Measurements from ENCODE around the gene MT1B. TPM values are rescaled to one million over a fixed set of nuclear protein-coding genes. Genes with fewer than 3 reads are reported as not detected.

Gene MT1B
- total and polyA plus RNA-seq, 9 donors = not detected

GRCh38 chr16:56623637-56624036, 28.0 kb upstream of the MT1B start:
- no peak for DNase-seq
- intact Hi-C loops (cut with DNase I) = loop anchor here in 1 of 4 donors (10.0 kb wide), 1 partner anchor 51 kb away; no protein-coding TSS in a partner anchor
- TF ChIP-seq POLR2A (IDR thresholded peaks at IDR 0.05) (no peak), EP300 (IDR thresholded peaks at IDR 0.05) (no peak)
- TF ChIP-seq, protein P1, sequence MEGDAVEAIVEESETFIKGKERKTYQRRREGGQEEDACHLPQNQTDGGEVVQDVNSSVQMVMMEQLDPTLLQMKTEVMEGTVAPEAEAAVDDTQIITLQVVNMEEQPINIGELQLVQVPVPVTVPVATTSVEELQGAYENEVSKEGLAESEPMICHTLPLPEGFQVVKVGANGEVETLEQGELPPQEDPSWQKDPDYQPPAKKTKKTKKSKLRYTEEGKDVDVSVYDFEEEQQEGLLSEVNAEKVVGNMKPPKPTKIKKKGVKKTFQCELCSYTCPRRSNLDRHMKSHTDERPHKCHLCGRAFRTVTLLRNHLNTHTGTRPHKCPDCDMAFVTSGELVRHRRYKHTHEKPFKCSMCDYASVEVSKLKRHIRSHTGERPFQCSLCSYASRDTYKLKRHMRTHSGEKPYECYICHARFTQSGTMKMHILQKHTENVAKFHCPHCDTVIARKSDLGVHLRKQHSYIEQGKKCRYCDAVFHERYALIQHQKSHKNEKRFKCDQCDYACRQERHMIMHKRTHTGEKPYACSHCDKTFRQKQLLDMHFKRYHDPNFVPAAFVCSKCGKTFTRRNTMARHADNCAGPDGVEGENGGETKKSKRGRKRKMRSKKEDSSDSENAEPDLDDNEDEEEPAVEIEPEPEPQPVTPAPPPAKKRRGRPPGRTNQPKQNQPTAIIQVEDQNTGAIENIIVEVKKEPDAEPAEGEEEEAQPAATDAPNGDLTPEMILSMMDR (IDR thresholded peaks at IDR 0.05) = no peak
- peaks cover 6% of the 10 kb centered on the region for H3K4me1 ChIP-seq (ENCODE audit: insufficient read depth)
- H3K27me3 ChIP-seq = no peaks in the 10 kb centered on the region
- no peaks in the 10 kb centered on the region for H3K9me3 ChIP-seq
- no peak overlapping the region for H3K27ac ChIP-seq
- no peak overlapping the region for H3K4me3 ChIP-seq
- WGBS, 3 donors = 89 to 96% (median 96%) methylated on average over 2 of the region's 2 CpGs
- no peaks in the 10 kb centered on the region for H3K36me3 ChIP-seq

- intact Hi-C loops (cut with DNase I) = loop anchor here in 1 of 4 donors (10.0 kb wide), 1 partner anchor 49 kb away; no protein-coding TSS in a partner anchor
- peak within 1 kb of the TSS; percentile 65 to 79 for H3K27ac ChIP-seq
- H3K4me3 ChIP-seq = peak within 1 kb of the TSS; percentile 73
- TF ChIP-seq, protein P1 (IDR thresholded peaks at IDR 0.05) = no peak
- TF ChIP-seq POLR2A (IDR thresholded peaks at IDR 0.05) (peak; percentile 59), EP300 (IDR thresholded peaks at IDR 0.05) (peak; percentile 88)
- H3K27me3 ChIP-seq = no peaks in the 10 kb centered on the region
- no peaks in the 10 kb centered on the region for H3K9me3 ChIP-seq
- DNase-seq = peak; percentile 48 to 83 (median 68)
- 1 to 2% (median 1%) methylated on average over 51 to 62 of the region's 62 CpGs for WGBS, 3 donors
- no peaks in the 10 kb centered on the region for H3K36me3 ChIP-seq
- H3K4me1 ChIP-seq (ENCODE audit: insufficient read depth) = peaks cover 6% of the 10 kb centered on the region
These were observed 26.3 kb upstream of the MT1B start, which contains the start of gene MT1E for GRCh38 chr16:56625140-56625942. Gene MT1E, plus strand, starts transcription at chr16:56625781. Its CDS starts 71 bp downstream, at chr16:56625852.

- Histone ChIP-seq H3K4me3 (peak overlapping the region; percentile 73), H3K9me3 (no peaks in the 10 kb centered on the region), H3K27ac (peak overlapping the region; percentile 65 to 79), H3K36me3 (no peaks in the 10 kb centered on the region), H3K4me1 (ENCODE audit: insufficient read depth) (peaks cover 6% of the 10 kb centered on the region), H3K27me3 (no peaks in the 10 kb centered on the region)
- TF ChIP-seq, protein P1 (IDR thresholded peaks at IDR 0.05) = no peak
- no peak for TF ChIP-seq POLR2A (IDR thresholded peaks at IDR 0.05)
- TF ChIP-seq EP300 (IDR thresholded peaks at IDR 0.05) = no peak
- WGBS, 3 donors = 25 to 35% (median 31%) methylated on average over 16 of the region's 16 CpGs
- intact Hi-C loops (cut with DNase I) = loop anchor here in 2 of 4 donors (2.0 to 10.0 kb wide), 2 partner anchors 17 to 49 kb away; partner anchors contain the start of gene MT2A (in 1 of the 2)
- peak; percentile 71 to 84 (median 77) for DNase-seq
These were observed 25.6 kb upstream of the MT1B start for GRCh38 chr16:56625943-56626654.

DNA sequence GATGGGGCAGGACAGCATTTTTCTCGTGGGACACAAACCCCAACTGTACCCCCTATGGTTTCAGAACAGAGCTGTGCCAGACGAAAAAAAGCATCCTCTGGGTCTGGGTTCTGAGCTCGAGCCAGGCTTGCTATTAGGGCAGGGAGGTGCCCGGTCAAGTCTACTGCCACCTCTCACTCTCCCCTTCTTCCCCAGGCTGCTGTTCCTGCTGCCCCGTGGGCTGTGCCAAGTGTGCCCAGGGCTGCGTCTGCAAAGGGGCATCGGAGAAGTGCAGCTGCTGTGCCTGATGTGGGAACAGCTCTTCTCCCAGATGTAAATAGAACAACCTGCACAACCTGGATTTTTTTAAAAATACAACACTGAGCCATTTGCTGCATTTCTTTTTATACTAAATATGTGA, 25.0 kb upstream of the MT1B start:
- 72 to 82% (median 73%) methylated on average over 7 of the region's 7 CpGs for WGBS, 3 donors
- no peak overlapping the region for H3K27ac ChIP-seq
- H3K4me1 ChIP-seq (ENCODE audit: insufficient read depth) = peaks cover 6% of the 10 kb centered on the region
- no peaks in the 10 kb centered on the region for H3K9me3 ChIP-seq
- intact Hi-C loops (cut with DNase I) = loop anchor here in 2 of 4 donors (2.0 to 10.0 kb wide), 2 partner anchors 18 to 48 kb away; partner anchors contain the start of gene MT2A (in 1 of the 2)
- TF ChIP-seq, protein P1 (IDR thresholded peaks at IDR 0.05) = no peak
- no peak for TF ChIP-seq EP300 (IDR thresholded peaks at IDR 0.05)
- TF ChIP-seq POLR2A (IDR thresholded peaks at IDR 0.05) = no peak
- no peaks in the 10 kb centered on the region for H3K36me3 ChIP-seq
- peak overlapping the region; percentile 73 for H3K4me3 ChIP-seq
- no peaks in the 10 kb centered on the region for H3K27me3 ChIP-seq
- peak in 1 of 5 donors; percentile 21 for DNase-seq
